Thoracic aorta (tissue), 2 donors: Measurements from ENCODE around the gene SSC5D. TPM values are rescaled to one million over a fixed set of nuclear protein-coding genes. Genes with fewer than 3 reads are reported as not detected.

Experiments
- ATAC-seq: fragments of 150-250 bp; one replicate; pipeline ENCODE4 v1.8.0; 2017; ENCODE audit warnings: low read depth; ENCODE audit not compliant: insufficient number of reproducible peaks, low FRiP score
- DNase-seq: peaks from one replicate; pipeline ENCODE4 v3.0.0-alpha.2; 2020; ENCODE audit warnings: low spot score
- H3K27ac ChIP-seq, 2 donors: fragments of 200-600 bp; sonication (generic); 1 replicate in 1 of 2; 2 replicates in 1 of 2; pipeline ENCODE4 v1.5.1; 2016; ENCODE audit warnings: mild to moderate bottlenecking in 2 of 2, moderate library complexity in 2 of 2
- H3K27me3 ChIP-seq: fragments of 200-600 bp; sonication (generic); replicated peaks from 2 replicates; pipeline ENCODE4 v1.6.0; 2016; ENCODE audit warnings: mild to moderate bottlenecking; ENCODE audit not compliant: insufficient read depth
- H3K36me3 ChIP-seq: fragments of 200-600 bp; sonication (generic); one replicate; pipeline ENCODE4 v1.5.1; 2016
- H3K4me1 ChIP-seq, 2 donors: fragments of 200-600 bp; sonication (generic); 1 replicate in 1 of 2; 2 replicates in 1 of 2; pipeline versions ENCODE4 v1.5.1 to v1.6.0; 2016; ENCODE audit warnings: low read depth in 2 of 2, mild to moderate bottlenecking in 1 of 2; ENCODE audit not compliant: control insufficient read depth in 1 of 2
- H3K4me3 ChIP-seq: fragments of 200-600 bp; sonication (generic); 2 replicates; pipeline ENCODE4 v1.5.1; 2016; ENCODE audit warnings: mild to moderate bottlenecking
- H3K9me3 ChIP-seq: fragments of 200-600 bp; sonication (generic); 2 replicates; pipeline ENCODE4 v1.5.1; 2016
- total RNA-seq, 2 donors: library from RNA; depleted of rRNA; stranded (reverse); fragments of >200 nt; gene quantifications; one replicate each; pipeline versions ENCODE4 v1.1.0 to v1.2.3, GENCODE V29; 2016
- TF ChIP-seq, protein P1 (sequence below): fragments of 200-600 bp; sonication (generic); IDR thresholded peaks from one replicate; pipeline ENCODE4 v1.5.1; 2019; ENCODE audit warnings: antibody characterized with exemption

The SSC5D gene
- total RNA-seq, result 10 to 100 TPM in 1 of 2 donors, 1 to 10 TPM in 1; 4.3 to 58.3 TPM

DNA sequence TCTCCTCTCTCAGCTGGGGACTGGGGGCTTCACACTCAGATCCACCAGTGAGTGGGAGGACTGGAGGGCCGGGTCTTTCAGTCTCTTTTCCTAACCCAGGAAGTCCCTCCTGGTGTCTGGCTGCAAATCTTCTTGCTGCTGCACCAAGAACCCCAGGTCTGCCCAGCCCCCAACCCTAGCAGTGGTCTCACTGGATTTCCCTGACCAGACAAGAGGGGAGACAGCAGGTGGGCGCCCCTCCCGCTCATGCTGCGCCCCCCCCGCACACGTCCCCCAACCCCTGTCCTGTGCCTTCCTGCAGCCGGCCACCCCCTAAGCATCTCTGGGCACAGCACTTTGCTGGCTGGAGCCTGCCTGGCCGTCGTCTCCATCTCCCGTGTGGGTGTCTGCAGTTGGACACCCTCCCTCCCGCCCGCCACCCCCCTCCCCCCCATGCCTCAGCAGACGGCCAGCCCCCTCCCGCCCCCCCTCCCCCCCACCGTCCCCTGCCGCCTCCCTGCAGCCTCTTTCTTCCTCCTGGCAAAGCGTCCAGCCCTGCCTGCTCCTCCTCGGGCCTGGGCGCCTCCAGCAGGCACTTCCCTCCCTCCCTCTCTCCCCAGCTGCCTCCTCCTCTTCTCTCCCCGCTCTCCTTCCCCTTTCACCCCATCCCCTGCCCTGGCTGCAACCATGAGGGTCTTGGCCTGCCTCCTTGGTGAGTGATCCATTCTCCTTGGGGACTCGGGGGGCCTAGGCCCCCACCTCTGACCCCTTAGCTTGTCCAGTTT lies at the start of gene SSC5D:
Gene SSC5D, plus strand, starts transcription at position 513 of the 764 bp plus-strand sequence. Its CDS starts 154 bp downstream, at position 667.
- DNase-seq, result no peak
- H3K9me3 ChIP-seq, result no peaks in the 10 kb centered on the region

DNA sequence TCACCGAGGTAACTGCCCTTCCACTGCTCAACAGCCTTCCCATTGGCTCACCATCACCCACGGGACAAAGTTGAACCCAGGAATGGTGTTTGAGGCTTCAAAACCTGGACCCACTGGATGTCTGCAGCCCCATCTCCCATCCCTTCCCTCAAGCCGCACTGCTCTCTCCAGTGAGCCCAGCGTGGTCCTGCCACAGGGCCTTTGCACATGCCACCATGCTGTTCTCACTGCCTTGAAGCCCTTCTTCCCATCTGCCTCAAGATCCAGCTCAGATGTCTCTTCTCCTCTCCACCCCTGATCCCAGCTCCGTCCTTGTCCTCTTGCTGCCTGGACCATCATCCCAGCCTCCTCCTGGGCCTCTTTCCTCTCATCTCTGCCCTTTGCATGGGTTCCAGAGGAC lies 49.2 kb upstream of the SSC5D start:
- H3K27me3 ChIP-seq, result peaks cover 20% of the 10 kb centered on the region

More for the DNA sequence above, at the start of gene SSC5D:
- TF ChIP-seq, protein P1, sequence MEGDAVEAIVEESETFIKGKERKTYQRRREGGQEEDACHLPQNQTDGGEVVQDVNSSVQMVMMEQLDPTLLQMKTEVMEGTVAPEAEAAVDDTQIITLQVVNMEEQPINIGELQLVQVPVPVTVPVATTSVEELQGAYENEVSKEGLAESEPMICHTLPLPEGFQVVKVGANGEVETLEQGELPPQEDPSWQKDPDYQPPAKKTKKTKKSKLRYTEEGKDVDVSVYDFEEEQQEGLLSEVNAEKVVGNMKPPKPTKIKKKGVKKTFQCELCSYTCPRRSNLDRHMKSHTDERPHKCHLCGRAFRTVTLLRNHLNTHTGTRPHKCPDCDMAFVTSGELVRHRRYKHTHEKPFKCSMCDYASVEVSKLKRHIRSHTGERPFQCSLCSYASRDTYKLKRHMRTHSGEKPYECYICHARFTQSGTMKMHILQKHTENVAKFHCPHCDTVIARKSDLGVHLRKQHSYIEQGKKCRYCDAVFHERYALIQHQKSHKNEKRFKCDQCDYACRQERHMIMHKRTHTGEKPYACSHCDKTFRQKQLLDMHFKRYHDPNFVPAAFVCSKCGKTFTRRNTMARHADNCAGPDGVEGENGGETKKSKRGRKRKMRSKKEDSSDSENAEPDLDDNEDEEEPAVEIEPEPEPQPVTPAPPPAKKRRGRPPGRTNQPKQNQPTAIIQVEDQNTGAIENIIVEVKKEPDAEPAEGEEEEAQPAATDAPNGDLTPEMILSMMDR, result no peak
- H3K36me3 ChIP-seq, result peaks cover 2% of the 10 kb centered on the region
- no peak for ATAC-seq
- H3K4me1 ChIP-seq, result peaks cover 31 to 42% of the 10 kb centered on the region in 2 donors
- H3K27ac ChIP-seq, result peak within 1 kb of the TSS; percentile 24 to 90
- peak within 1 kb of the TSS; percentile 63 for H3K4me3 ChIP-seq
- no peaks in the 10 kb centered on the region for H3K27me3 ChIP-seq

DNA sequence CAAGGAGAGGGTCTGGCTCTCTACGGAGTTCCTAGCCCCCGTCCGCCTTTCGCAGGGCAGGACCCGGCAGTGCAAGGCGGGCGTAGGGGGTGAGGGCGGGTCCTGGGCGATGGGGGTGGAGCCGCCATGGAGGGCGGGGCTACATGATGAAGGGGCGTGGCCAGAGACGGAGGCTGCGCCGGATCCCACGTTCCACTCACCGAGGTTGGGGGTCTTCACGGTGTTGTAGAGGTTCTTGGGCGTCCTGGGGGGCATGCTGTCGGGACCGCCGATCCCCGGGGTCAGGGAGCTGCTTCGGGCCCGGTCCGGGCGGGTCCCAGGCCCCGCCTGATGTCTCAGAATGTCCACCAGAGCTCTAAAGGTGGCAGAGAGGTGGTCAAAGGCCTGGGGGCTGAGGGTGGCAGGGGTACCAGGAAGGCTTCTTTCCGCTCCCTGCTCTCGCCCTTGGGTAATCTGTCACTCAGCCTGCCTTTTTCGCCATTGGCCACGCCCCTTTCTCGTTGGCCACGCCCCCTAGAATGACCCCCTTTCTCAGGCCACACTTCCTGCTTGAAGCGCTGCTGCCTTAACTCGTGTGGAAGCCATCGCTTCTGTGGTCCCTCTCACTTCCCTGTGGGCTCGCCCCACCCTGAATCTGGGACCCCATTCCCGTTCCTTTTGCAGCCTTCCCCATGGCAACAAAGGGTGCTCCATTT lies 47.7 kb upstream of the SSC5D start:
- Histone ChIP-seq H3K9me3 (no peaks in the 10 kb centered on the region), H3K36me3 (no peaks in the 10 kb centered on the region), H3K4me3 (no peak overlapping the region), H3K27ac (no peak overlapping the region), H3K27me3 (peaks cover 23% of the 10 kb centered on the region), H3K4me1 (peaks cover 0 to 10% of the 10 kb centered on the region in 2 donors)
- DNase-seq (no peak), ATAC-seq (no peak)
- TF ChIP-seq, protein P1, result no peak

More for the DNA sequence above, 49.2 kb upstream of the SSC5D start:
- Histone ChIP-seq H3K4me3 (no peak overlapping the region), H3K4me1 (peaks cover 0 to 10% of the 10 kb centered on the region in 2 donors), H3K9me3 (no peaks in the 10 kb centered on the region), H3K27ac (no peak overlapping the region), H3K36me3 (no peaks in the 10 kb centered on the region)
- TF ChIP-seq, protein P1, result no peak
- DNase-seq (no peak), ATAC-seq (no peak)

DNA sequence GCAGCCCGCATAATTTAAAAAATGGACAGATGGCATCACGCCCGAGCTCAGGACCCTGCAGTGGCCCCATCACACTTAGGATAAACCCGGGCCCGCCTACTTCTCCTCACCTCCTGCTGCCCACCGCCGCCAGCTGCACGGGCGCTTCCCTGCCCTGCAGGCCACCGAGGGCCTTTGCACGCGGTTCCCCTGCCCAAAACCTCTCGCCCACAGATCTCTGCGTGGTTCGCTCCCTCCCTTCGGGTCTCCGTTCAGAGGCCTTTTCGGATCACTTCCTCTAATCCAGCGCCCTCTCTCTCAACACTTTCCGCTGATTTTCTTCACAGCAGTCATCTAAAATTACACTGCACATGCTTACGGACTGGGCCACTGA lies 46.9 kb upstream of the SSC5D start:
- TF ChIP-seq, protein P1, result no peak
- Histone ChIP-seq H3K4me3 (no peak overlapping the region), H3K4me1 (peaks cover 0 to 10% of the 10 kb centered on the region in 2 donors), H3K27me3 (peaks cover 23% of the 10 kb centered on the region), H3K36me3 (no peaks in the 10 kb centered on the region), H3K27ac (no peak overlapping the region), H3K9me3 (no peaks in the 10 kb centered on the region)
- no peak for ATAC-seq
- no peak for DNase-seq

DNA sequence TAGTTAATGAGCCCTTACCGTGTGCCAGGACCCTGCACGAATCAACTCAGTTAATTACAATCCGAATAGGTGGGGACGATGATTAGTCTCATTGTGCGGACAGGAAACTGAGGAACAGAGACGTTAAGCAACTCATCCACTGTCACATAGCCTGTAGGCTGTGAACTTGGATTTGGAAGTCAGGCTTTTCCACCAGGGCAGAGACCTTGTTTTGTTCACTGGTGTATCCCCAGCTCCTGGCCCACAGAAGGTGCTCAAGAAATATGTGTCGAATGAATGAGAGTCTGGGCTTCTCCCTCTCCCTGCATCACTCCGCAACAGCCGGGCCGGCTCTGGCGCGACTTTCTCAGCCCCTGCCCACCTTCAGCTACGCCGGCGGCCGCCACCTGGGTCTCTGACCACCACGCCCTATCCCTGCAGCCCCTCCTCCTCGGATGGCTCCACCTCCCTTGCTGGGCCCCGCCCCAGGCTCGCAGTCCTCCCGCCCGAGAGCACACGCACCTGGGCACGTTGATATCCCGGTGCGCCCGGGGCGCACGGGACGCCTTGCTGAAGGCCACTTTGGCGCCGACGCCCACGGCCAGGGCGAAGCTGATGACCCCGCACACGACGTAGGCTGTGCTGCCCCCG lies 46.4 kb upstream of the SSC5D start:
- TF ChIP-seq, protein P1, result no peak
- no peaks in the 10 kb centered on the region for H3K9me3 ChIP-seq
- no peak overlapping the region for H3K27ac ChIP-seq
- H3K36me3 ChIP-seq, result no peaks in the 10 kb centered on the region
- H3K27me3 ChIP-seq, result peaks cover 23% of the 10 kb centered on the region
- ATAC-seq (no peak), DNase-seq (no peak)
- peaks cover 0 to 10% of the 10 kb centered on the region in 2 donors for H3K4me1 ChIP-seq
- no peak overlapping the region for H3K4me3 ChIP-seq
